NCI-H345 (cell line): ENCODE measurements around the gene CLEC19A.
A peak's percentile ranks its signal among the peaks of the same experiment; 100 is the strongest.

Experiments used
- DNase-seq: peaks from one replicate; lab custom pipeline; 2025; lab: John Stamatoyannopoulos, UW

CLEC19A gene

DNA sequence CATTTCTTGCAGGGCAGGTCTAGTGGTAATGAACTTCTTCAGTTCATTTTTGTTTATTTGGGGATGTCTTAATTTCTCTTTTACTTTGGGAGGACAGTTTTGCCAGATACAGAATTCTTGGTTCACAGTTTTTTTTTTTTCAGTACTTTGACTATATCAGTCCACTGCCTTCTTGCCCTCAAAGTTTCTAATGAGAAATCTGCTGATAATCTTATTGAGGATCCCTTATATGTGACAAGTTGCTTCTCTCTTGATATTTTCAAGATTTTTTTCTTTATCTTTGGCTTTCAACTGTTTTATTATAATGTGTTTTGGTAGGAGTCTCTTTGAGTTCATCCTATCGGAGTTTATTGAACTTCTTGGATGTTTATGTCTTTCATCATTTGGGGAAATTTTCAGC, 42.8 kb downstream of the CLEC19A start:
- DNase-seq: no peak

DNA sequence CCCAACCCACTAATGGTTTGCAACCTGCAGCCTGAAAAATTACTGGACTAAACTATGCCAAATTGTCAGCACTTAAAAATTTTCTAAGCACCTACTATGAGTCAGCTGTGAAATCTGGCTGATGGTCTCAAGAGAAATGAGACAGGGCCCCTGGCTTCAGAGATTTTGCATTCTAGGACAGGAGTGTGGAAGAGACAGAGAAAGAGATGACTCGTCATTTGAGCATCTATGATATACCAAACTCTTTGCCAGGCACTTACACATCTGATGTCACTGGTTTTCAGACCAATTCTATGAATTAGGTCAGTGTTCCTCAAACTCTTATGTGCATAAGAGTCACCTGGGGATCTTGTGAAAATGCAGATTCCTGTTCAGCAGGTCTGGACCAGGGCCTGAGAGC, 44.4 kb downstream of the CLEC19A start:
- DNase-seq: no peak

DNA sequence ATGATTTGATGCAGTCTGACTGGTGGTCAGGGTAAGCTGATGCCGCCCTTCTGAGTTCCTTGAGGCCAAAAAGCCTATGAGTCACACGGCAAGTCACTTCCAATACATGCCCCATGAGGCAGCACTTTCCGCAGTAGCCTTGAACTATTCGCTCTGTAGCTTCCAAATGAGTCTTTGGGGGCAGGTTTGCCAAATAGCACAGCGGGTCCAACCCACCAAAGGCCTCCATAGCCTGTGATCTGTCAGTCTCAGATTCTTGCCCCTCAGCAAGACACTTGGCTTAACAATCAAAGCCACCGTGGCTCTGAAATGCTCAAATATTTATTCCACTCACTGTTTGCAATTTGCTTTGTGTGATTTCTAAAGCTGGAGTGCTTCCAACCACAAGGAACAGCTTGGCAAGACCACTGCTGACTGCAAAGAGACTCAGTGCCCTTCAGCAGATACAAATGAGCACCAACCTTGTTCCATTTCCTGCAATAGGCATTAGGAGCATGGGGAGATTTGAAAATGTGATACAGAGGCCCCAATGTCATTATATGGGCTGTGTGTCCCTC, 45.4 kb downstream of the CLEC19A start:
- peak; percentile 70 for DNase-seq

DNA sequence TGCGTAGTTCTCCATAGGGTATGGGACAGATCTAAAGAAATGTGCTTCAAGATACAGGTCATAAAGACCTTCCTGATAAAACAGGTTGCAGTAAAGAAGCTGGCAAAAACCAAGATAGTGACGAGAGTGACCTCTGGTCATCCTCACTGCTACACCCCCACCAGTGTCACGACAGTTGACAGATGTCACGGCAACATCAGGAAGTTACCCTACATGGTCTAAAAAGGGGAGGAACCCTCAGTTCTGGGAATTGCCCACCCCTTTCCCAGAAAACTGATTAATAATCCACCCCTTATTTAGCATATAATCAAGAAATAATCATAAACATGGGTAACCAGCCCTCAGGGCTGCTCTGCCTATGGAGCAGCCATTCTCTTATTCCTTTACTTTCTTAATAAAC, 46.3 kb downstream of the CLEC19A start:
- no peak for DNase-seq

DNA sequence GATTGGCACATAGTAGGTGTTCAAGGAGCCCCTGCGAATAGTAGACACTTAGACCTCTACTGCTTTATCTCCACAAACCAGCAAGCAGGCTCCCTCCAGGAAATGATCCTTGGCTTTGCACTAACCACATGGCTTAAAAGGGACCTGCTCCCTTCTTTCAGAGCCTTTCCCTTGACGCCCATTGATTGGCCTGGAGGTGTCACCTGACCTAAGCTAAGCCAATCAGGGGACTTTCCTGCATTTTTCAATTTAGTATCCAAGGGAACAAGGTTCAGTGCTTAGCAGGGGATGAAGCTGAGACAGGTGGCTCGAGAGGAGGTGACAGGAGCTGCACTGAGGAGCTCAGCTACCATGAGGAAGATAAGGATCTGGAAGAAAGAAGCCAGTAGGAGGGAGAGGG, 52.8 kb downstream of the CLEC19A start:
- no peak for DNase-seq

DNA sequence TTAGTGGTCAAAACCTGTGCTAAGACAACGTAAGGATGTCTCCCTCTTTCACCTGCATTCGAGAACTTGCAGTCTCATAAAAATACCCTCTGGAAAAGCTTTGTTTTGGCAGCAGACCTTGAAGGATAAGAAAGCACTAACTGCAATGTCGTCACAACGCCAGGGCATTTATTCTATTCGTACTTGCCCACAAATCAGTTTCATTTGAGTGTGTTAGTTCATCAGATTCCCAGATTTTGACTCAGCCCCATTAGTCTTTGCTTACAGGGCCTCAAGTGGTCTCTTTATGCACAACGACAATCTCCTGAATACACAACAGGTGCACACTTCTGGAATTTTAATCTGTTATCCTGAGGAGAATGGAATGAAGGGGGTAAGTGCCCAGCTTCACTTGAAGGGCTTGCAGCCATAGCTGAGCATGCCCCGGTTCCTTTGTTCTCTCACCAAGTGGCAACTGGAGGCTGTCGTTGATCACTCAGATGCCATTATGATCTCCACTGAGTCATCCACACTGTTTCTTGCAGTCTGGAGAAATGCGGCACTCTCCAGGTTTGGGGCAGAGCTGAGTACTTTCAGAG, 58.8 kb downstream of the CLEC19A start:
- no peak for DNase-seq

DNA sequence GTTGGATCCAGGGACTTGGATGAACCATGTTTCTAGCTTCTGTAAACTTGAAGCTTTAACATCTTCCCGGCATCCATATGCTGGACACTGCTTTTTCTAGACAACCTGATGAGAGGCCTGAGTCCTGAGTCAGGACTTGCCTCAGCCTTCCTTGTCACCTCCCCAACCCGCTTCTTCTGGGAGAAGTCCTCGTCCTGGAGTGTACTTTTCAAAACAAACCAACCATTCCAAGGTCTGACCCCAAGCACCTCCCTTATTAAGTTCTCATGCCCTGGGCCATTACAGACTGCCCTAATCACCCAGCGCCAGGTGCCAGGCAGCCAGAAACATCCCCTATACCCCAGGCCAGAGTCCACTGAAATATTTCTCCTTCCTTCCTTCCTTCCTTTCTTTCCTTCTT, 59.4 kb downstream of the CLEC19A start:
- no peak for DNase-seq

DNA sequence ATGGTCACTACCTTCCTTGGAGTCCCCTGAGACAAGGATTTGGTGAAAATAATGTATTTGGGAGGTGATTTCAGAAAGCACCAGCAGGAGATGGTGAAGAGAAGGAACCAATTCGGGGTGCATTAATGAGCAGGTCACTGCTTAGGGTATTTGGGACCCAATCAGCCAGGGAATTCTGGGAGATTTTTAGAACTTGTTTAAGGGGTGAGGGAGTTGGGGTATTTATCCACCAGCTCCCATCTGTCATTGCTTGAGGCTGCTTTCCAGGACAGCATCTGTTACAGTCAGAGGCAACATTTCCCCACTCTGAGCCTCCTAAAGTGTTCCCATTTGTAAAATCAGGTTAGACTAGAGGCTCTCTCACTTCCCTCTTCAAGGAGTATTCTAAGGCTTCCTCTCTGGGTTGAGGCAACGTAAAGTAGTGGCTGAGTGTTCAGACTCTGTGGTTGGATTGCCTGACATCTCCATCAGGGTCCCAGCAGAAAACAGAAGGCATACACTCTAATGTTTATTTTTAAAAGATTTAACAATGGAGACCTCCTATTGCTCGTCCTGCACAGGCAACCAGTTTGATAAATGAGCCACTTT, 60.9 kb downstream of the CLEC19A start:
- DNase-seq: no peak

DNA sequence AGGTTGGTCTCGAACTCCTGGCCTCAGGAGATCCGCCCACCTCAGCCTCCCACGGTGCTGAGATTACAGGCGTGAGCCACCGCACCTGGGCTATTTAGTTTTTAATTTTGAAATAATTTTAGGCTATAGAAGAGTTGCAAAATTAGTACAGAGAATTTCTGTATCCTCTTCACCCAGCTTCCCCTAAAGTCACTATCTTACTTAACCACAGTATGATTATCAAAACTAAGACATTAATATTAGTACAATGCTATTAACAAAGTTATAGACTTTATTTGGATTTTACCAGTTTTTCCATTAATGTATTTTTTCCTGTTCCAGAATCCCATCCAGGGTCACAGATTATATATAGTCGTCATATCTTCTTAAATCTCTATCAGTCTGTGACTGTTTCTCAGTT, 62.6 kb downstream of the CLEC19A start:
- DNase-seq: no peak

DNA sequence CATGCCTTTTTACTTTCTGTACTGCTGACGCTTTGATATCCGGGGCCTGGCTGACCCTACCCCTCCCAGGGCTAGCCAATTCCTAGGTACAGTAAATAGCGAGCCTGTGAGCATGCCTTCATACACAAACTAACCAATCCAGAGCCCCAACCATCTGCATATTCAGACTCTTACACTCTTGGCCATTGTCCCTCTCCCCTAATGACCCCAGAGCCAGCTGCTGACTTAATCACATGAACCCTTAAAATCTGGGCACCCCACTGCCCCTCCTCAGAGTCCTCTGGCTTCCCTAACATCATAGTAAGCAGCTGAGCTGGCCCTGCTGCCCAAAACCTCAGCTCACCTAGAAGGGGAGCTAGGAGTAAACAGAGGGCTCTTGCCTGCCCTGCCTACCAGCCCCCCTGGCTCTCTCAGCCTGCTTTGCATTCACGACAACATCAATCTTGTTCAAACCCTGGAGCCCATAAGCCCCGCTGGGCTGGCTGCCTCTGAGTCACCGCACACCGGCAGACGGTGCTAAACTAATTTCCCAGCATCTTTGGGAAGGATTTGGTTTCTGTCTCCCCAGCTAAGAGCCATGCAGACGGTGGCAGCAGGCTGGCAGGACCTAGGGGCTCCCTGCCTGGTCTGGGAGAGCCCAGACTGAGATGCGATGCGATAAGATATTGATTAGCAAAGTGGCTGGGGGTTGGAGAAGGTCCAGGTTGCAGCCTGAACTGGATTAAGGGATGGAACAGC, 63.2 kb downstream of the CLEC19A start:
- peak; percentile 44 for DNase-seq

DNA sequence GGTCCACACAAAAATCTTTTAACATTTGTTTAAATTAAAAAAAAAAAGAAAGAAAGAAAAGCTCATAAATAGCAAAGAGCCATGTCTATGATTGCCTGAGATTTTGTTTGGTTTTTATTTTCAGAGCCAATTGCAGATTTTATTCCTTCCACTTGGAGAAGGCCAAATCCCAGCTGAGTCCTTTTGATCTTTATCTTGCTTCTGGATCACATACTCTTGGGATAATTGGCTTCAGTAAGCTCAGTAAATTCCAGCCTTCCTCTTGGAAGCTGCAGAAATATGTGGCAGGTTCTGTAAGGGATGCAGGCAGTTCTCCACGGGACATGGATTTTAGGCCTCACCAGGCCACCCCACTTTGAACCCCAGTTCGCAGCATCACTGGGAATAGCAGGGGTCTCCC, 68.8 kb downstream of the CLEC19A start:
- no peak for DNase-seq

DNA sequence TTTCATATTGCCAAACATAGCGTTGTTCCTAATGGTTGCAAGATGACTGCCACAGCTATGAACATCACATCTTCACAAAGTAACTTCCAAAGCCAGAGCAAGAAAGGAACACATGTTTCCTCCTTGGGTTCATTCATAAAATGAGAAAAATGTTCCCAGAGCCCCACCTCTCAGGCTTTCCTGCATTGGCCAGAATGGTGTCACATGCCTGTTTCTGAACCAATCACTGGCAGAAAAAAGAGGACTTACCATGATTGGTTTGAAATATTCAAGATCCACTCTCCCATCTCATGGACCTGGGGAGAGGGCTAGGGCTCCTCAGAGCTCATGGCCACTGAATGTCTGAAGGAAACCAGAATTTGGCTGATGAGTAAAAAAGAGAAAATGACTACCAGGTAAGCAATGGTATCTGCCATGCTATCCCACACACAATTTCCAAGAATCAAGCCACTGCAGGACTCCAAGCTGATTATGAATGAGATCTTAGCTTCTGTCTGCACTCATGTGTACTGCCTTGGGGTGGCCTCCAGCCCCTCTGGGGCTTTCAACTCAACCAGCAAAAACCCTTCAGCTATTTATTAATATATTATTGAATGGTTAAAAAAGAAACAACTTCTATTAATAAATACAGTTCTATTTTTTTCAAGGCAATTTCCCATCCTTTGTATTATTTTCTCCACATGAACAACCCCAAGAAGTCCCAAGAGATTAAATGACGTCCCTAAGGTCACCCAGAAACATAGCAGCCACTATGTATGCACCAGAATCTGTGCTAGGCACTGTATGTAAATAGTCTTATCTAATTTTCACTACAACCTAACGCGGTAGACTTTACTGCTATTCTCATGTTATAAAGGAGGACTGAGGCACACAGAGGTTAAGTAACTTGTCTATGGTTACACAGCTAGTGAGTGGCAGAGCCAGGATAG, 70.8 kb downstream of the CLEC19A start:
- DNase-seq: no peak

DNA sequence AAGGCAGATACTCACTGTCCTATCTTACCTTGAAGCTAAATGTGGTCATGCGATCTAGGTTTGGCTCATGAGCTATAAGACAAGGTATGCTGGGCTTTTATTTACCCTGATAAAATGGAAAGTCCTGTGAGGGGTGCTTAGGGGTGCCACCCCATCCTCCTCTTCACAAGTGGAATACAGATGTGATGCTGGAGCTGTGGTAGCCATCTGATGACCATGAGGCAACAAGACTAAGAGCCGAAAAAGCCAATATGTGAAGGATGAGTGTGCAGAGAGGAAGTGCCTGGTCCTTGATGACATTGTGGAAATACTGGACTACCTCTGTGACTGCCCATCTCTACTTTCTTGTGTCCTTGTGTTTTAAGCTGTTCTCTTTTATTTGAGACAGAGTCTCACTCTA, 74.0 kb downstream of the CLEC19A start:
- DNase-seq: no peak
